Endothelial cell (in vitro differentiated cells): ENCODE results near the gene HCCS. TPM values are rescaled to one million over a fixed set of nuclear protein-coding genes. Genes with fewer than 3 reads are reported as not detected.

Experiments used
- DNase-seq: peaks from one replicate; pipeline ENCODE4 v3.0.0; 2021; ENCODE audit warnings: low spot score
- H3K27ac Mint-ChIP-seq: one replicate; pipeline ENCODE4 v1.8.0; 2021; ENCODE audit warnings: mixed read lengths, inconsistent platforms; ENCODE audit not compliant: unreplicated experiment
- H3K27me3 Mint-ChIP-seq: one replicate; pipeline ENCODE4 v1.8.0; 2021; ENCODE audit warnings: mild to moderate bottlenecking, moderate library complexity, mixed read lengths, inconsistent platforms; ENCODE audit not compliant: unreplicated experiment
- H3K36me3 Mint-ChIP-seq: one replicate; pipeline ENCODE4 v1.8.0; 2021; ENCODE audit warnings: mild to moderate bottlenecking, low read depth, mixed read lengths, inconsistent platforms; ENCODE audit not compliant: unreplicated experiment
- H3K4me1 Mint-ChIP-seq: one replicate; pipeline ENCODE4 v1.8.0; 2021; ENCODE audit warnings: mild to moderate bottlenecking, mixed read lengths, inconsistent platforms; ENCODE audit not compliant: unreplicated experiment
- H3K4me3 Mint-ChIP-seq: one replicate; pipeline ENCODE4 v1.8.0; 2021; ENCODE audit warnings: mild to moderate bottlenecking, mixed read lengths, inconsistent platforms; ENCODE audit not compliant: unreplicated experiment
- H3K9me3 Mint-ChIP-seq: one replicate; pipeline ENCODE4 v1.8.0; 2021; ENCODE audit warnings: mixed read lengths, inconsistent platforms; ENCODE audit not compliant: unreplicated experiment
- CTCF ChIP-seq: fragments of 200-600 bp; sonication (generic); IDR thresholded peaks from one replicate; pipeline ENCODE4 v1.5.0; 2021; ENCODE audit warnings: antibody characterized with exemption; ENCODE audit not compliant: unreplicated experiment
- total RNA-seq: library from RNA; stranded (reverse); fragmentation: NEBNext Ultra II Directional; extraction: Animal tissue kit (Norgen Biotek cat#: 25700); gene quantifications from one replicate; pipeline ENCODE4 v1.2.1, GENCODE V29; 2021; ENCODE audit not compliant: unreplicated experiment

Gene HCCS
- total RNA-seq, 1 donor from 2014 or later = 18.6 TPM

GRCh38 chrX:11073381-11073780 lies 37.8 kb upstream of the HCCS start:
- no peak overlapping the region for H3K4me3 Mint-ChIP-seq
- H3K4me1 Mint-ChIP-seq = peaks cover 4% of the 10 kb centered on the region
- TF ChIP-seq CTCF = no peak

GRCh38 chrX:11080741-11081305 lies 30.3 kb upstream of the HCCS start:
- TF ChIP-seq CTCF = no peak
- DNase-seq = no peak
- Mint-ChIP-seq H3K9me3 (no peaks in the 10 kb centered on the region), H3K4me1 (no peaks in the 10 kb centered on the region), H3K27ac (no peak overlapping the region), H3K36me3 (no peaks in the 10 kb centered on the region), H3K27me3 (no peaks in the 10 kb centered on the region), H3K4me3 (no peak overlapping the region)

More at GRCh38 chrX:11073381-11073780, 37.8 kb upstream of the HCCS start:
- Mint-ChIP-seq H3K27me3 (no peaks in the 10 kb centered on the region), H3K27ac (no peak overlapping the region), H3K9me3 (no peaks in the 10 kb centered on the region), H3K36me3 (no peaks in the 10 kb centered on the region)
- no peak for DNase-seq

GRCh38 chrX:11081511-11081910 lies 29.6 kb upstream of the HCCS start:
- no peak overlapping the region for H3K27ac Mint-ChIP-seq

GRCh38 chrX:11085305-11085704 lies 25.8 kb upstream of the HCCS start:
- H3K9me3 Mint-ChIP-seq = no peaks in the 10 kb centered on the region
- H3K27me3 Mint-ChIP-seq = no peaks in the 10 kb centered on the region
- no peaks in the 10 kb centered on the region for H3K4me1 Mint-ChIP-seq
- no peak overlapping the region for H3K27ac Mint-ChIP-seq
- H3K36me3 Mint-ChIP-seq = no peaks in the 10 kb centered on the region
- no peak overlapping the region for H3K4me3 Mint-ChIP-seq
- DNase-seq = no peak
- TF ChIP-seq CTCF = no peak

More at GRCh38 chrX:11081511-11081910, 29.6 kb upstream of the HCCS start:
- no peak for DNase-seq
- no peaks in the 10 kb centered on the region for H3K9me3 Mint-ChIP-seq
- H3K27me3 Mint-ChIP-seq = no peaks in the 10 kb centered on the region
- no peak overlapping the region for H3K4me3 Mint-ChIP-seq
- no peak for TF ChIP-seq CTCF
- H3K36me3 Mint-ChIP-seq = no peaks in the 10 kb centered on the region
- no peaks in the 10 kb centered on the region for H3K4me1 Mint-ChIP-seq

GRCh38 chrX:11089802-11090201 lies 21.3 kb upstream of the HCCS start:
- H3K4me1 Mint-ChIP-seq = no peaks in the 10 kb centered on the region
- no peak overlapping the region for H3K27ac Mint-ChIP-seq
- H3K9me3 Mint-ChIP-seq = no peaks in the 10 kb centered on the region
- no peak for DNase-seq
- no peaks in the 10 kb centered on the region for H3K36me3 Mint-ChIP-seq
- H3K27me3 Mint-ChIP-seq = no peaks in the 10 kb centered on the region
- no peak for TF ChIP-seq CTCF
- no peak overlapping the region for H3K4me3 Mint-ChIP-seq
